Epithelial cell of prostate (primary cell): Measurements from ENCODE around the gene GIGYF1.
"Not testable (repeated sequence)": the region's sequence is repeated elsewhere in the genome, so short reads cannot be mapped to it uniquely, and the experiment has no call there.

Source experiments
- DNase-seq: peaks from one replicate; pipeline ENCODE4 v3.0.0-alpha.2; 2011; ENCODE audit warnings: low read depth, low spot score
- H3K27ac ChIP-seq: fragments of 450-650 bp; 2 replicates; pipeline ENCODE4 v1.5.1; 2017; ENCODE audit warnings: mild to moderate bottlenecking

Gene GIGYF1

GRCh38 chr7:100673942-100674410, 20.1 kb downstream of the GIGYF1 start:
- peak overlapping the region; percentile 87 for H3K27ac ChIP-seq
- no peak for DNase-seq

- peak; percentile 94 for DNase-seq
- peak within 1 kb of the TSS; percentile 87 for H3K27ac ChIP-seq
Measured at GRCh38 chr7:100673302-100673941, 20.6 kb downstream of the GIGYF1 start, which contains the start of gene GNB2. TSS of gene GNB2 (plus strand) at chr7:100673740. CDS start at chr7:100676266, 2,526 bp downstream.

GRCh38 chr7:100671353-100672327, 22.4 kb downstream of the GIGYF1 start:
- no peak overlapping the region for H3K27ac ChIP-seq
- DNase-seq, result no peak

- DNase-seq, result no peak
- no peak overlapping the region for H3K27ac ChIP-seq
Measured at GRCh38 chr7:100670074-100670473, 24.0 kb downstream of the GIGYF1 start.

- not testable (repeated sequence) for H3K27ac ChIP-seq, DNase-seq
Measured at GRCh38 chr7:100669106-100669505, 24.9 kb downstream of the GIGYF1 start.

- no peak for DNase-seq
- H3K27ac ChIP-seq, result no peak overlapping the region
Measured at GRCh38 chr7:100668069-100668449, 26.0 kb downstream of the GIGYF1 start.

GRCh38 chr7:100667331-100668068, 26.6 kb downstream of the GIGYF1 start:
- no peak for DNase-seq
- no peak overlapping the region for H3K27ac ChIP-seq

- DNase-seq, result no peak
- no peak overlapping the region for H3K27ac ChIP-seq
Measured at GRCh38 chr7:100665168-100665726, 28.8 kb downstream of the GIGYF1 start.

- not testable (repeated sequence) for H3K27ac ChIP-seq, DNase-seq
Measured at GRCh38 chr7:100662194-100662776, 31.8 kb downstream of the GIGYF1 start.

GRCh38 chr7:100655908-100656674, 38.0 kb downstream of the GIGYF1 start, which contains the start of gene ACTL6B:
TSS of gene ACTL6B (minus strand) at chr7:100656448. CDS start at chr7:100656354, 94 bp downstream.
- H3K27ac ChIP-seq, result no peak within 1 kb of the TSS
- no peak for DNase-seq

GRCh38 chr7:100654908-100655831, 38.9 kb downstream of the GIGYF1 start:
- no peak overlapping the region for H3K27ac ChIP-seq
- no peak for DNase-seq

GRCh38 chr7:100649826-100650565, 44.1 kb downstream of the GIGYF1 start:
- H3K27ac ChIP-seq, result no peak overlapping the region
- DNase-seq, result peak; percentile 22

- H3K27ac ChIP-seq, result no peak overlapping the region
- no peak for DNase-seq
Measured at GRCh38 chr7:100642534-100642907, 51.5 kb downstream of the GIGYF1 start.

GRCh38 chr7:100641860-100642533, 52.1 kb downstream of the GIGYF1 start:
- DNase-seq, result no peak
- no peak overlapping the region for H3K27ac ChIP-seq

- H3K27ac ChIP-seq, result no peak within 1 kb of the TSS
- DNase-seq, result no peak
Measured at GRCh38 chr7:100641463-100641859, 52.6 kb downstream of the GIGYF1 start, which contains the start of gene TFR2. TSS of gene TFR2 (minus strand) at chr7:100641552. CDS start at chr7:100641509, 43 bp downstream.
